Mesodermal cell (in vitro differentiated cells): ENCODE measurements around the gene PMF1.
"Not testable (repeated sequence)": the region's sequence is repeated elsewhere in the genome, so short reads cannot be mapped to it uniquely, and the experiment has no call there.

Source experiments
- H3K27ac ChIP-seq: 2 replicates; pipeline ENCODE4 v1.7.0; 2013; ENCODE audit warnings: mild to moderate bottlenecking, low read depth, low read length, moderate library complexity; ENCODE audit not compliant: severe bottlenecking
- H3K36me3 ChIP-seq: 2 replicates; pipeline ENCODE4 v1.7.1; 2013; ENCODE audit warnings: mild to moderate bottlenecking, low read length, moderate library complexity; ENCODE audit not compliant: control insufficient read depth, insufficient read depth
- H3K4me1 ChIP-seq: one replicate; pipeline ENCODE4 v1.7.1; 2013; ENCODE audit warnings: mild to moderate bottlenecking, low read length; ENCODE audit not compliant: insufficient read depth, control insufficient read depth, poor library complexity, severe bottlenecking
- H3K4me3 ChIP-seq: 2 replicates; pipeline ENCODE4 v1.7.0; 2013; ENCODE audit warnings: low read length, control low read depth, mild to moderate bottlenecking; ENCODE audit not compliant: insufficient read depth, poor library complexity, severe bottlenecking; ENCODE audit errors: extremely low read depth
- H3K9me3 ChIP-seq: 2 replicates; pipeline ENCODE4 v1.7.1; 2013; ENCODE audit warnings: mild to moderate bottlenecking, low read length, moderate library complexity; ENCODE audit not compliant: control insufficient read depth
- WGBS, 2 experiments: methylation state at CpG; one replicate each; pipeline ENCODE4 v1.1.5; 2013; ENCODE audit warnings: missing lambda C conversion rate in 2 of 2; ENCODE audit not compliant: insufficient coverage in 2 of 2; 5-methylcytosine and 5-hydroxymethylcytosine counted together

The PMF1 gene

DNA sequence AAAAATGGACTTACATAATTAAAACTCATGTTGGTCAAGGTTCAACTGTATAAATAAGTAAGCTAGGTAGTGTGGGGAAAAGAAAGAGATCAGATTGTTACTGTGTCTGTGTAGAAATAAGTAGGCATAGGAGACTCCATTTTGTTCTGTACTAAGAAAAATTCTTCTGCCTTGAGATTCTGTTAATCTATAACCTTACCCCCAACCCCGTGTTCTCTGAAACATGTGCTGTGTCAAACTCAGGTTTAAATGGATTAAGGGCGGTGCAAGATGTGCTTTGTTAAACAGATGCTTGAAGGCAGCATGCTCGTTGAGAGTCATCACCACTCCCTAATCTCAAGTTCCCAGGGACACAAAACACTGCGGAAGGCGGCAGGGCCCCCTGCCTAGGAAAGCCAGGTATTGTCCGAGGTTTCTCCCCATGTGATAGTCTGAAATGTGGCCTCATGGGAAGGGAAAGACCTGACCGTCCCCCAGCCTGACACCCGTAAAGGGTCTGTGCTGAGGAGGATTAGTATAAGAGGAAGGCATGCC lies 31.3 kb upstream of the PMF1 start:
- H3K36me3 ChIP-seq, H3K4me3 ChIP-seq, H3K9me3 ChIP-seq, H3K4me1 ChIP-seq: not testable (repeated sequence)
- peak overlapping the region; percentile 36 for H3K27ac ChIP-seq
- WGBS, 2 experiments, result no CpG with 5 or more reads among the region's 8 CpGs

DNA sequence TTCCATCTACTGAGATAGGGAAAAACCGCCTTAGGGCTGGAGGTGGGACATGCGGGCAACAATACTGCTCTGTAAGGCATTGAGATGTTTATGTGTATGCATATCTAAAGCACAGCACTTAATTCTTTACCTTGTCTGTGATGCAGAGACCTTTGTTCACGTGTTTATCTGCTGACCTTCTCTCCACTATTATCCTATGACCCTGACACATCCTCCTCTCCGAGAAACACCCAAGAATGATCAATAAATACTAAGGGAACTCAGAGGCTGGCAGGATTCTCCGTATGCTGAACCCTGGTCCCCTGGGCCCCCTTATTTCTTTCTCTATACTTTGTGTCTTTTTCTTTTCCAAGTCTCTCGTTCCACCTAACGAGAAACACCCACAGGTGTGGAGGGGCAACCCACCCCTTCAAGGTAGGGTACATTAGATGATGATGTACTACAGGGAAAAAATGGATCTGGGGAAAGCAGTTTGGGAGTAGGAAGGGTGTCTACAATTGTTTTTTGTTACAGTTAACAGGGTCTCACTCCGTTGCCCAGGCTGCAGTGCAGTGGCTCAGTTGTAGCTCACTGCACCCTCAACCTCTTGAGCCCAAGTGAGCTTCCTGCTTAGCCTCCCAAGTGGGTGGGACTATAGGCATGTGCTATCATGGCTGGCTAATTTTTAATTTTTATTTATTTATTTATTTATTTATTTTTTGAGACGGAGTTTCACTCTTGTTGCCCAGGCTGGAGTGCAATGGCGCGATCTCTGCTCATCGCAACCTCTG lies 30.6 kb upstream of the PMF1 start:
- WGBS, 2 experiments, result 45 to 64% methylated on average over 3 of the region's 12 CpGs
- not testable (repeated sequence) for H3K27ac ChIP-seq, H3K36me3 ChIP-seq, H3K4me1 ChIP-seq, H3K4me3 ChIP-seq
- H3K9me3 ChIP-seq, result peaks cover 17% of the 10 kb centered on the region

DNA sequence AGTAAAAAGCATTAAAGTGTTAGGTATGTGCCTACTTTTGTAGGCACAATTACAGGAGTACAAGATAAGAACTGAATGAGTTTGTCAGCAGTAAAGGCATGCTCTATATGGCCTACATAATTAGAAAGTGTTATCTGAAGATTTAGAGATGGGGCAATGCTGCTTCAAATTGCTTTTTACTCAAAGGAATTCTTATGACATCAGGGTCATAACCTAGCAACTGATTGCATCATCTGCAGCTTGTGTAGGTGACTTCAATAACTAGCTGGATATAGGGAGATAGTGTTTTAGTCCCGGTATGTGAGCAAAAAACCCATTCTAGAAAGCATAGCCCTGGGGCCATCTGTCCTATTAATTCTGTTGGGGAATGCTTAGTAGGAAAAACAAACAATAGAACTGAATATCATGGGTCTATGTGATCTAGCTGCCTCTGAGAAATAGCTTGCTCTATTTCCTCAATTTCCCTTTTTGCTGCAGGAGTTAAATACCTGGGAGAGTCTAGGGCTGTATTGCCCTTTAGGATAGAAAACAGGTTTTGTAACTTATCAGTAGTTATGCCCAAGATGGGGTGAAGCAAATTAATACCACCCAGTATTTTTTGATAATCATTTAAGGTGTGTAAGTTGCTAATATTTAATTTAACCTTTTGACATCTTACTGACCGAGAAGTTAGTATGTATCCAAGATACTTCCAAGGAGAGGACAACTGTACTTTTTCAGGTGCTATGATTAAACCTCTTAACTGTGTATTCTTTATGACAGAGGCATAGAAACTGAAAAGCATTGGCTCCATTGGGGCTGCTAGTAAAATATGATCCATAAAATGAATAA lies 26.2 kb upstream of the PMF1 start:
- not testable (repeated sequence) for H3K4me1 ChIP-seq, H3K27ac ChIP-seq, H3K4me3 ChIP-seq, H3K36me3 ChIP-seq
- 83 to 100% methylated on average over 1 of the region's 2 CpGs for WGBS, 2 experiments
- H3K9me3 ChIP-seq, result peaks cover 23% of the 10 kb centered on the region

DNA sequence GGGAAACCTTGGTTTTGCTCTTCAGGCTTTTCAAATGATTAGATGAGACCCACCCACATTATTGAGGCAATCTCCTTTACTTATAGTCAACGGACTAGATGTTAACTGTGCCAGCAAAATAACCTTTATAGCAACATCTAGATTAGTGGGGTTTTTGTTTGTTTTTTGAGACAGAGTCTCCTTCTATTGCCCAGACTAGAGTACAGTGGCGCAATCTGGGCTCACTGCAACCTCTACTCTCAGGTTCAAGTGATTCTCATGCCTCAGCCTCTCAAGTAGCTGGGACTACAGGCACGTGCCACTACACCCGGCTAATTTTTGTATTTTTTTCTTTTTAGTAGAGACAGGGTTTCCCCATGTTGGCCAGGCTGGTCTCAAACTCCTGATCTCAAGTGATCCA lies 22.5 kb upstream of the PMF1 start:
- H3K4me3 ChIP-seq, H3K4me1 ChIP-seq, H3K36me3 ChIP-seq, H3K27ac ChIP-seq: not testable (repeated sequence)
- H3K9me3 ChIP-seq, result peaks cover 23% of the 10 kb centered on the region
- WGBS, 2 experiments, result 93% methylated on average over 3 of the region's 4 CpGs; no CpG with 5 or more reads in 1 of the 2 experiments

DNA sequence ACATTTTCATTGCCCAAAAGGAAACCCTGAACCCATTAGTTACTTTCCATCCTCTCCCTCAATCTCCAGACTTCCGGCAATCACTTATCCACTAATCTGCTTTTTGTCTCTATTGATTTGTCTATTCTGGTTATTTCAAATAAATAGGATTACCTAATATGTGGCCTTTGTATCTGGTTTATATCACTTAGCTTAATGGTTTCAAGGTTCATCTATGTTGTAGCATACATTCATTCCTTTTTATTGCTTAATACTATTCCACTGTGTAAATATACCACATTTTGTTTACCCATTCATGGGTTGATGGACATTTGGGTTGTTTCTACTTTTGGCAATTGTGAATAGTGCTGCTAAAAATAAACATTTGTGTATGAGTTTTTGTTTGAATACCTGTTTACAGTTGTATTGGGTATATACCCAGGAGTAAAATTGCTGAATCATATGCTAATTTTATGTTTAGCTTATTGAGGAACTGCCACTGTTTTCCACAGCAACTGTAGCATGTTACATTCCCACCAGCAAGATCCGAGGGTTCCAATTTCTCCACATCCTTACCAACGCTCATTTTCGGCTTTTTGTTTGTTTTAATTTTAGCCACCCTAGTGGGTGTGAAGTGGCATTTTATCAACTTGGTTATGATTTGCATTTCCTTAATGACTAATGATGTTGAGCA lies 21.4 kb upstream of the PMF1 start:
- H3K4me1 ChIP-seq, result peaks cover 6% of the 10 kb centered on the region
- H3K36me3 ChIP-seq, result peaks cover 8% of the 10 kb centered on the region
- H3K9me3 ChIP-seq, result peaks cover 13% of the 10 kb centered on the region
- no peak overlapping the region for H3K4me3 ChIP-seq
- no peak overlapping the region for H3K27ac ChIP-seq
- WGBS, 2 experiments, result no CpG with 5 or more reads among the region's 4 CpGs

DNA sequence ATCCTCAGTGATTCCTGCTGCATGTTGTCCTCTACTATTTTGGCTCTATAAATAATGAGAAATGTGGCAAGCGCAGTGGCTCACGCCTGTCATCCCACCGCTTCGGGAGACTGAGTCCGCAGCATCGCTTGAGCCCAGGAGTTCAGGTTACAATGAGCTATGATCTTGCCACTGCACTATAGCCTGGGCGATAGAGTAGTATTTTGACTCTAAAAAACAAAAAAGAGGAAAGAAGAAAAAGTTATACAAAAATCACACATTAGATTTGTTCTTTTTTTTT lies 19.7 kb upstream of the PMF1 start:
- H3K4me3 ChIP-seq, result peak overlapping the region; percentile 89
- 96 to 100% methylated on average over 5 to 6 of the region's 7 CpGs for WGBS, 2 experiments
- H3K4me1 ChIP-seq, result peaks cover 6% of the 10 kb centered on the region
- H3K36me3 ChIP-seq, result peaks cover 17% of the 10 kb centered on the region
- H3K9me3 ChIP-seq, result peaks cover 6% of the 10 kb centered on the region
- H3K27ac ChIP-seq, result no peak overlapping the region

DNA sequence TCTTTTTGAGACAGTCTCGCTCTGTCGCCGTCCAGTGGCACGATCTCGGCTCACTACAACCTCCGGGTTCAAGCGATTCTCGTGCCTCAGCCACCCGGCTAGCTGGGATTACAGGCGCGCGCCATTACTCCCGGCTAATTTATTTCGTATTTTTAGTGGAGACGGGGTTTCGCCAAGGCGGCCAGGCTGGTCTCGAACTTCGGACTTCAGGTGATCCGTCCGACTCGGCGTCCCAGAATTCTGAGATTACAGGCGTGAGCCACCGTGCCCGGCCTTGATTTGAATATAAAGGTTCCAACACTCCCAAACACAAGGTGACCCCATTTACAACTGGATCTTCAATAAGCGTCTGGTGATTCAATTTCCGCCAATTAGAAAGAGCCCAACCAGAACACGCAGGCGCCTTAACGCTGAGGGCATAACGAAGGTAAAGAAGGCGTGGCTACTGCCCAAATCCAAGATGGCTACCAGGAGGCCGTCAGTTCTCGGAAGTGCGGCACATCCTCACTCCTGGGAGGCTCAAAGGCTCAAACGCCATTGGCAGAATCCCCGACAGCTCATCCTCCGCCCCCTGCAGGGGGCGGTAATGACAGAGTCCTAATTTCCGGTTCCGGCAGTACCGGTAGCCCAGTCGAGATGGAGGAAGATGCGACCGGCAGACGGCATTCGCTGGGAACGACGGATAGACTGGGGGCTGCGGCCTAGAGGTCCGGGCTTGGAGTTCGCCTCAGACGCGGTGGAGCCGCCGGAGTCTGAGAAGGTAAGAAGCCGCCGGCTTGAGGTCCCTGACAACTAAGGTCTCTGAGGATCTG lies 19.1 kb upstream of the PMF1 start, which contains the start of gene SLC25A44:
Gene SLC25A44 (plus strand): TSS at position 617 of the 812 bp plus-strand sequence. CDS start 5,744 bp downstream, outside the sequence.
- H3K27ac ChIP-seq, result peak within 1 kb of the TSS; percentile 45
- peaks cover 6% of the 10 kb centered on the region for H3K9me3 ChIP-seq
- H3K4me1 ChIP-seq, result peaks cover 6% of the 10 kb centered on the region
- WGBS, 2 experiments, result 29 to 30% methylated on average over 59 of the region's 59 CpGs
- peaks cover 17% of the 10 kb centered on the region for H3K36me3 ChIP-seq
- peak within 1 kb of the TSS; percentile 89 for H3K4me3 ChIP-seq

DNA sequence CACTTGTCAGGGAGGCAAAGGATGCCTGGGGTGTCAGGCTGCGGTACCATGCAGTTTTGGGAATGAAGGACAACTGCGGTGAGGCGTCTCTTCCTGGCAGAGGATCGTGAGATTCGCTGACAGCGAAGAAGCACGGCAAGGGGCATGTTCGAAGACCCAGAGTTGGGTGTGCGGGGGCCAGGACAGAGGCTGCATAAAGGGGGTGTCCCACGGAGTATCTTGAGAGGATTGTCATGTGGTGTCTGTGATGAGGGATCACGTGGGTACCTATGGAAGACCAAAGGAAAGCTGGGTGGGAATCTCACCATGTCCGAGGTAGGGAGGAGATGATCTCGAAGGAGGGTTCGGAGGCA lies 18.5 kb upstream of the PMF1 start:
- Histone ChIP-seq H3K4me1 (peaks cover 6% of the 10 kb centered on the region), H3K36me3 (peaks cover 22% of the 10 kb centered on the region), H3K9me3 (peaks cover under 1% of the 10 kb centered on the region), H3K4me3 (peak overlapping the region; percentile 89), H3K27ac (peak overlapping the region; percentile 23)
- 12 to 15% methylated on average over 14 of the region's 14 CpGs for WGBS, 2 experiments

DNA sequence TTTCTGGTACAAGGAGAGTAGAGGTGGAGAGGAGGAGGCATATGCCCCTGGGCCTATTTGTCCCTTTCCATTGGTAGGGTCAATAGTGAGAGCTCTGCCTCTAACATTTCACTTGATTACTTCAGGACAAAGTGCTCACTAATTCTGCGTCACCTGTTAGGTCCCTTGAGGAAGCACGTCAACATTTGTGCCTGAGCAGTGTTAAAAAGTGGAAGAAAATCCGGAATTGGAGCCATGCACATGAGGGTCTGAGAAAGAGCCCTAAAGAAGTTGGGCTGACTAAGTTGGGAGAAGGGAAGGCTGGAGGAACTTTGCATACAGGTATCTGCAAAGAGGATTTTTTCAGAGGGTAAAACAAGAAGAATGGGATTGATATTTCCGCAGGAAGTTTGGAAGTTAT lies 17.0 kb upstream of the PMF1 start:
- H3K4me3 ChIP-seq, result no peak overlapping the region
- peaks cover 38% of the 10 kb centered on the region for H3K36me3 ChIP-seq
- no peaks in the 10 kb centered on the region for H3K9me3 ChIP-seq
- H3K27ac ChIP-seq, result no peak overlapping the region
- H3K4me1 ChIP-seq, result peaks cover 6% of the 10 kb centered on the region
- WGBS, 2 experiments, result 89 to 90% methylated on average over 4 of the region's 4 CpGs

DNA sequence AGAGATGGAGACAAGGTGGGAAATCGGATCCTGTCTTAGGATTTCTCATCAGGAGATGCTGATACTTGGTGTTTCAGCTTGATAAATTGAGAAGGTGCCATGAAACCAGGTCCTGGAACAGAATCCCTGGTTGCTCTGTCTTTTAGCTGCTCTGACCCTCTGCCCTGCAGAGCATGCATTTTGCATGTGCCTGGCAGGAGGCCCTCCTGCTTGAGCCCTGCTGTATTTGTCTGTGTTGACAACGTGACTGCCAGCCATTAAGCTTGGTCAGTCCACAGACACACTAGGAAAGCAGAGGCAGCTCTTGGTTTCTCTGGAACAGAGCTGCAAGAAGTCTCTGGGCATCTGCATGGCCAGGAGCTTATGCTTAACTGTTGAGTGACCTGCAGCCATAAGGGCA lies 16.4 kb upstream of the PMF1 start:
- H3K9me3 ChIP-seq, result no peaks in the 10 kb centered on the region
- peaks cover 6% of the 10 kb centered on the region for H3K4me1 ChIP-seq
- WGBS, 2 experiments, result 65 to 86% methylated on average over 2 of the region's 2 CpGs
- no peak overlapping the region for H3K4me3 ChIP-seq
- H3K36me3 ChIP-seq, result peaks cover 43% of the 10 kb centered on the region
- no peak overlapping the region for H3K27ac ChIP-seq
